Naive thymus-derived CD4-positive, alpha-beta T cell (primary cell): ENCODE results near the gene PLD1. TPM values are rescaled to one million over a fixed set of nuclear protein-coding genes. Genes with fewer than 3 reads are reported as not detected.
"Not testable (repeated sequence)": the region's sequence is repeated elsewhere in the genome, so short reads cannot be mapped to it uniquely, and the experiment has no call there.

Experiments
- ATAC-seq: fragments of 150-1000 bp; cut with Tn5 transposase; 2 replicates; pipeline ENCODE4 v1.10.0; 2021; ENCODE audit warnings: mild to moderate bottlenecking, moderate library complexity
- CTCF ChIA-PET: fragments of 350-600 bp; sonication (Branson Sonifier 250); formaldehyde crosslinking; loops from one replicate; lab custom pipeline; 2021; ENCODE audit warnings: antibody characterized with exemption; lab: Charles Lee
- POLR2A ChIA-PET: fragments of 350-600 bp; sonication (Branson Sonifier 250); formaldehyde crosslinking; loops from one replicate; lab custom pipeline; 2021; ENCODE audit warnings: antibody characterized with exemption, inconsistent platforms; lab: Charles Lee
- DNase-seq, 9 donors: peaks; one replicate each; pipeline versions ENCODE4 v3.0.0 to v3.0.0-alpha.2; 2020 to 2022; ENCODE audit warnings: mixed read lengths in 1 of 9
- H3K27ac ChIP-seq: one replicate; pipeline ENCODE4 v1.7.0; 2013; ENCODE audit warnings: mild to moderate bottlenecking, low read depth, low read length, moderate library complexity
- H3K27me3 ChIP-seq, 2 donors: one replicate each; pipeline ENCODE4 v1.7.0; 2013; ENCODE audit warnings: low read length in 2 of 2, mild to moderate bottlenecking in 2 of 2, moderate library complexity in 2 of 2; ENCODE audit not compliant: control insufficient read depth in 2 of 2, insufficient read depth in 2 of 2
- H3K36me3 ChIP-seq, 3 experiments: 1 replicate in 2 of 3; 2 replicates in 1 of 3; pipeline ENCODE4 v1.7.0; 2013; ENCODE audit warnings: low read length in 3 of 3, mild to moderate bottlenecking in 3 of 3, moderate library complexity in 1 of 3; ENCODE audit not compliant: insufficient read depth in 3 of 3, control insufficient read depth in 2 of 3
- H3K4me1 ChIP-seq, 2 donors: one replicate each; pipeline ENCODE4 v1.7.0; 2013; ENCODE audit warnings: low read length in 2 of 2, mild to moderate bottlenecking in 2 of 2, moderate library complexity in 1 of 2; ENCODE audit not compliant: control insufficient read depth in 2 of 2, insufficient read depth in 2 of 2
- H3K4me3 ChIP-seq: 2 replicates; pipeline ENCODE4 v1.7.0; 2013; ENCODE audit warnings: mild to moderate bottlenecking, low read length
- H3K9me3 ChIP-seq, 3 experiments: 1 replicate in 2 of 3; 2 replicates in 1 of 3; pipeline ENCODE4 v1.7.0; 2013; ENCODE audit warnings: low read length in 3 of 3; ENCODE audit not compliant: control insufficient read depth in 2 of 3
- H3K27ac Mint-ChIP-seq, 9 donors: one replicate each; pipeline ENCODE4 v1.8.0; 2020 to 2022; ENCODE audit warnings: mixed read lengths in 9 of 9, mild to moderate bottlenecking in 8 of 9, moderate library complexity in 5 of 9, inconsistent platforms in 2 of 9
- H3K27me3 Mint-ChIP-seq, 5 donors: one replicate each; pipeline ENCODE4 v1.8.0; 2021 to 2022; ENCODE audit warnings: mixed read lengths in 5 of 5, mild to moderate bottlenecking in 1 of 5
- H3K36me3 Mint-ChIP-seq, 5 donors: one replicate each; pipeline ENCODE4 v1.8.0; 2020 to 2022; ENCODE audit warnings: mixed read lengths in 5 of 5, mild to moderate bottlenecking in 3 of 5, inconsistent platforms in 1 of 5
- H3K4me1 Mint-ChIP-seq, 7 donors: one replicate each; pipeline ENCODE4 v1.8.0; 2020 to 2022; ENCODE audit warnings: mixed read lengths in 7 of 7, mild to moderate bottlenecking in 3 of 7, inconsistent platforms in 1 of 7
- H3K4me3 Mint-ChIP-seq, 10 donors: one replicate each; pipeline ENCODE4 v1.8.0; 2020 to 2022; ENCODE audit warnings: mild to moderate bottlenecking in 10 of 10, mixed read lengths in 10 of 10, moderate library complexity in 6 of 10, inconsistent platforms in 2 of 10
- H3K9me3 Mint-ChIP-seq, 11 donors: one replicate each; pipeline ENCODE4 v1.8.0; 2020 to 2022; ENCODE audit warnings: mixed read lengths in 11 of 11, mild to moderate bottlenecking in 4 of 11, inconsistent platforms in 1 of 11, moderate library complexity in 1 of 11
- intact Hi-C, 2 donors: fragments of 100-400 bp; cut with micrococcal nuclease; formaldehyde crosslinking; loops; one replicate each; pipeline ENCODE4 v1.15.1; 2023
- polyA plus RNA-seq, 2 donors: library from polyadenylated mRNA; unstranded; fragments of 300-500 nt; fragmentation: Illumina TruSeq; gene quantifications; one replicate each; pipeline ENCODE4 v1.2.3, GENCODE V29; 2021
- total RNA-seq, 6 experiments: library from RNA in 5 of 6; stranded (reverse) in 5 of 6; gene quantifications; 1 replicate in 5 of 6; 2 replicates in 1 of 6; pipeline ENCODE4 v1.2.3 and lab custom pipeline; 2021 to 2026

The PLD1 gene
- total and polyA plus RNA-seq, 7 experiments from 2014 or later: 0.36 to 12.9 (median 1.4) TPM; not detected in 2

- CTCF ChIA-PET: no interaction called here
- Mint-ChIP-seq H3K27ac (no peak overlapping the region), H3K4me1 (no peaks in the 10 kb centered on the region), H3K27me3 (peaks cover 0 to 4% (median 0%) of the 10 kb centered on the region in 5 donors), H3K9me3 (peaks cover 0 to 3% (median 0%) of the 10 kb centered on the region in 11 donors), H3K4me3 (no peak overlapping the region), H3K36me3 (no peaks in the 10 kb centered on the region)
- no peak for DNase-seq
- intact Hi-C loops: no loop called here
- no peak overlapping the region for H3K27ac ChIP-seq
- no peaks in the 10 kb centered on the region for H3K36me3 ChIP-seq
- H3K27me3 ChIP-seq: no peaks in the 10 kb centered on the region
- POLR2A ChIA-PET: no interaction called here
- no peak overlapping the region for H3K4me3 ChIP-seq
- H3K9me3 ChIP-seq: no peaks in the 10 kb centered on the region
- no peak for ATAC-seq
- no peaks in the 10 kb centered on the region for H3K4me1 ChIP-seq
Measured at GRCh38 chr3:171632766-171633165, 177.5 kb downstream of the PLD1 start.

GRCh38 chr3:171626799-171627198 is 183.5 kb downstream of the PLD1 start:
- CTCF ChIA-PET, H3K36me3 ChIP-seq: not testable (repeated sequence)
- peaks cover 0 to 26% (median 8%) of the 10 kb centered on the region in 11 donors for H3K9me3 Mint-ChIP-seq

GRCh38 chr3:171622126-171622525 is 188.2 kb downstream of the PLD1 start:
- H3K27ac ChIP-seq: no peak overlapping the region
- no peak overlapping the region for H3K4me3 ChIP-seq
- no peak overlapping the region for H3K4me3 Mint-ChIP-seq
- H3K9me3 ChIP-seq: no peaks in the 10 kb centered on the region
- peaks cover 3 to 22% (median 11%) of the 10 kb centered on the region in 5 donors for H3K27me3 Mint-ChIP-seq
- H3K27me3 ChIP-seq: no peaks in the 10 kb centered on the region
- H3K9me3 Mint-ChIP-seq: peaks cover 0 to 26% (median 7%) of the 10 kb centered on the region in 11 donors
- ATAC-seq: no peak
- peaks cover 0 to 4% (median 0%) of the 10 kb centered on the region in 7 donors for H3K4me1 Mint-ChIP-seq
- CTCF ChIA-PET: no interaction called here
- POLR2A ChIA-PET: no interaction called here
- H3K36me3 ChIP-seq: no peaks in the 10 kb centered on the region
- no peaks in the 10 kb centered on the region for H3K4me1 ChIP-seq
- intact Hi-C loops: loop anchor here in 1 of 2 donors (1.0 kb wide), 1 partner anchor 36 kb away; no protein-coding TSS in a partner anchor
- no peak for DNase-seq
- no peak overlapping the region for H3K27ac Mint-ChIP-seq
- peaks cover 0 to 6% (median 5%) of the 10 kb centered on the region in 5 donors for H3K36me3 Mint-ChIP-seq

More at GRCh38 chr3:171626799-171627198, 183.5 kb downstream of the PLD1 start:
- H3K27me3 ChIP-seq, ATAC-seq, H3K4me3 ChIP-seq, intact Hi-C loops, DNase-seq, POLR2A ChIA-PET, H3K27ac ChIP-seq, H3K4me3 Mint-ChIP-seq, H3K27ac Mint-ChIP-seq, H3K9me3 ChIP-seq, H3K4me1 ChIP-seq, H3K4me1 Mint-ChIP-seq, H3K36me3 Mint-ChIP-seq: not testable (repeated sequence)
- peaks cover 3 to 13% (median 6%) of the 10 kb centered on the region in 5 donors for H3K27me3 Mint-ChIP-seq

GRCh38 chr3:171620825-171621434 is 189.4 kb downstream of the PLD1 start:
- no peaks in the 10 kb centered on the region for H3K27me3 ChIP-seq
- DNase-seq: no peak
- Mint-ChIP-seq H3K36me3 (peaks cover 0 to 6% (median 5%) of the 10 kb centered on the region in 5 donors), H3K4me1 (peaks cover 0 to 4% (median 0%) of the 10 kb centered on the region in 7 donors), H3K27me3 (peaks cover 2 to 29% (median 20%) of the 10 kb centered on the region in 5 donors), H3K4me3 (no peak overlapping the region), H3K9me3 (peaks cover 0 to 17% (median 6%) of the 10 kb centered on the region in 11 donors), H3K27ac (no peak overlapping the region)
- H3K4me1 ChIP-seq: no peaks in the 10 kb centered on the region
- H3K4me3 ChIP-seq: no peak overlapping the region
- POLR2A ChIA-PET: no interaction called here
- no peak for ATAC-seq
- no peaks in the 10 kb centered on the region for H3K9me3 ChIP-seq
- CTCF ChIA-PET: no interaction called here
- intact Hi-C loops: no loop called here
- H3K36me3 ChIP-seq: no peaks in the 10 kb centered on the region
- no peak overlapping the region for H3K27ac ChIP-seq

- intact Hi-C loops: loop anchor here in 1 of 2 donors (10.0 kb wide), 1 partner anchor 158 kb away; no protein-coding TSS in a partner anchor
- Histone ChIP-seq H3K27me3 (no peaks in the 10 kb centered on the region), H3K36me3 (no peaks in the 10 kb centered on the region), H3K27ac (no peak overlapping the region), H3K9me3 (no peaks in the 10 kb centered on the region), H3K4me3 (no peak overlapping the region), H3K4me1 (no peaks in the 10 kb centered on the region)
- Mint-ChIP-seq H3K27ac (no peak overlapping the region), H3K4me1 (no peaks in the 10 kb centered on the region), H3K27me3 (peaks cover 0 to 49% (median 14%) of the 10 kb centered on the region in 5 donors), H3K4me3 (no peak overlapping the region), H3K36me3 (no peaks in the 10 kb centered on the region), H3K9me3 (no peaks in the 10 kb centered on the region)
- POLR2A ChIA-PET: no interaction called here
- ATAC-seq (no peak), DNase-seq (no peak)
- CTCF ChIA-PET: no interaction called here
Measured at GRCh38 chr3:171616798-171617197, 193.5 kb downstream of the PLD1 start.

- Mint-ChIP-seq H3K27ac (no peak overlapping the region), H3K4me3 (no peak overlapping the region), H3K36me3 (no peaks in the 10 kb centered on the region), H3K4me1 (no peaks in the 10 kb centered on the region), H3K27me3 (peaks cover 0 to 42% (median 12%) of the 10 kb centered on the region in 5 donors), H3K9me3 (no peaks in the 10 kb centered on the region)
- Histone ChIP-seq H3K9me3 (no peaks in the 10 kb centered on the region), H3K4me1 (no peaks in the 10 kb centered on the region), H3K4me3 (no peak overlapping the region), H3K27ac (no peak overlapping the region), H3K36me3 (no peaks in the 10 kb centered on the region), H3K27me3 (no peaks in the 10 kb centered on the region)
- CTCF ChIA-PET: interaction anchor here (0.6 kb wide), 1 partner anchor 63 kb away, joined by 4 read pairs; no protein-coding TSS in a partner anchor
- intact Hi-C loops: loop anchor here in 1 of 2 donors (10.0 kb wide), 1 partner anchor 159 kb away; no protein-coding TSS in a partner anchor
- POLR2A ChIA-PET: no interaction called here
- DNase-seq (no peak), ATAC-seq (no peak)
Measured at GRCh38 chr3:171615686-171616085, 194.6 kb downstream of the PLD1 start.

- Histone ChIP-seq H3K27me3 (no peaks in the 10 kb centered on the region), H3K4me1 (no peaks in the 10 kb centered on the region), H3K36me3 (no peaks in the 10 kb centered on the region), H3K27ac (no peak overlapping the region), H3K4me3 (no peak overlapping the region), H3K9me3 (no peaks in the 10 kb centered on the region)
- no peak for DNase-seq
- Mint-ChIP-seq H3K4me1 (no peaks in the 10 kb centered on the region), H3K27me3 (peaks cover 0 to 42% (median 12%) of the 10 kb centered on the region in 5 donors), H3K4me3 (no peak overlapping the region), H3K9me3 (no peaks in the 10 kb centered on the region), H3K36me3 (no peaks in the 10 kb centered on the region), H3K27ac (no peak overlapping the region)
- POLR2A ChIA-PET: no interaction called here
- CTCF ChIA-PET: no interaction called here
- no peak for ATAC-seq
- intact Hi-C loops: loop anchor here in 1 of 2 donors (10.0 kb wide), 1 partner anchor 160 kb away; no protein-coding TSS in a partner anchor
Measured at GRCh38 chr3:171615281-171615680, 195.0 kb downstream of the PLD1 start.
